Putamen (tissue), 1 donor: ENCODE measurements around the gene GNAZ.

Source experiments
- DNase-seq: peaks from one replicate; pipeline ENCODE4 v3.0.0-alpha.2; 2016; ENCODE audit warnings: low spot score

GNAZ gene

GRCh38 chr22:23093051-23093788 is 22.9 kb downstream of the GNAZ start:
- no peak for DNase-seq

- no peak for DNase-seq
Measured at GRCh38 chr22:23094260-23094659, 23.9 kb downstream of the GNAZ start.

DNA sequence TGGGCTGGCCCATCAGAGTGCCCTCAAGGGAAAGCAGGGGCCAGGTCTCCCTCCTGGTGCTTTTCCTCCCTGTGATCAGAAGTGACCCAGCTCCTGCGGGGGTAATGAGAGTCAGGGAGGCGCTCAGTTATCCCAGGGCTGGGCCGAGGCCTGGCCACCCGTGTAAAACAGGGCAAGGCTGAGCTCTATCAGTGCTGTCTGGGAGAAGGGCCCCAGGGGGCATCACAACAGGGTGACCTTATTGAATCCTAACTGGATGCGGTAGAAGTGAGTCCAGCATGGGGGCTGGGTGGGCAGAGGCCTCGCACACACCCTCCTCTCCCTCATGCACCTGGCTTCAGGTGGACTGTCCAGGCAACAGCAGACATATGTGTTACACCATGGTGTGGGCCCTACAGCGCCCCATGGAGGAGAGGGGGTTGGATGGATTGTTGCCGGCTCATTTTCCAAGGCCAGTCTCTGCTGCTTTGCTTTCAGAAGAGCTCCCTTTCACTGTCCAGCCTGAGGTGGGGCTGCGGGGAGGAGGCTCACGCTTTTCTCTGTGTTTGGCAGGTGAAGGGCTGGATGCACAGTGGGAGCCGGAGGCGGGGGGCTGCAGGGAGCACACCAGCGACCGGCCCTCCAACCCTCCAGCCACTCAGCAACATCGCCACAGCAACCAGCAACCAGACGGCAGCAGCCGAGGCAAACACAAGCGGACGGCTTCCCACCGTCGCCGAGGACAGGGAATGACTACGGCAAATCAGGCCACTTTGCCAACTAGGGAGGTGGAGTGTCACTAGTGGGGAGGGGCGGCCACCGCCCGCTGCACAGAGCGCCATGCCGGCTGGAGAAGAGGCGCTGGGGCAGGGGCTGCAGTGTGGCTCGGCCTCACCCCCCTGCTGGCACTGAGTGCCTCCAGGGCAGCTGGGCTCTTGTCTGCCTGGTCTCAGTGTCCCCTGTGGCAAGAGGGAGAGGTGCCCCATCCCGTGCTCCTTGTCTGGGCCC is 24.7 kb downstream of the GNAZ start:
- DNase-seq = no peak

DNA sequence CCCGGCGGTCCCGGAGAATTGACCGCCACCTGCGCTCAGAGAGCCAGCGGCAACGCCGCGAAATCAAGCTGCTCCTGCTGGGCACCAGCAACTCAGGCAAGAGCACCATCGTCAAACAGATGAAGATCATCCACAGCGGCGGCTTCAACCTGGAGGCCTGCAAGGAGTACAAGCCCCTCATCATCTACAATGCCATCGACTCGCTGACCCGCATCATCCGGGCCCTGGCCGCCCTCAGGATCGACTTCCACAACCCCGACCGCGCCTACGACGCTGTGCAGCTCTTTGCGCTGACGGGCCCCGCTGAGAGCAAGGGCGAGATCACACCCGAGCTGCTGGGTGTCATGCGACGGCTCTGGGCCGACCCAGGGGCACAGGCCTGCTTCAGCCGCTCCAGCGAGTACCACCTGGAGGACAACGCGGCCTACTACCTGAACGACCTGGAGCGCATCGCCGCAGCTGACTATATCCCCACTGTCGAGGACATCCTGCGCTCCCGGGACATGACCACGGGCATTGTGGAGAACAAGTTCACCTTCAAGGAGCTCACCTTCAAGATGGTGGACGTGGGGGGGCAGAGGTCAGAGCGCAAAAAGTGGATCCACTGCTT is 25.5 kb downstream of the GNAZ start:
- no peak for DNase-seq

- DNase-seq = no peak
Measured at GRCh38 chr22:23097412-23098229, 27.3 kb downstream of the GNAZ start.

DNA sequence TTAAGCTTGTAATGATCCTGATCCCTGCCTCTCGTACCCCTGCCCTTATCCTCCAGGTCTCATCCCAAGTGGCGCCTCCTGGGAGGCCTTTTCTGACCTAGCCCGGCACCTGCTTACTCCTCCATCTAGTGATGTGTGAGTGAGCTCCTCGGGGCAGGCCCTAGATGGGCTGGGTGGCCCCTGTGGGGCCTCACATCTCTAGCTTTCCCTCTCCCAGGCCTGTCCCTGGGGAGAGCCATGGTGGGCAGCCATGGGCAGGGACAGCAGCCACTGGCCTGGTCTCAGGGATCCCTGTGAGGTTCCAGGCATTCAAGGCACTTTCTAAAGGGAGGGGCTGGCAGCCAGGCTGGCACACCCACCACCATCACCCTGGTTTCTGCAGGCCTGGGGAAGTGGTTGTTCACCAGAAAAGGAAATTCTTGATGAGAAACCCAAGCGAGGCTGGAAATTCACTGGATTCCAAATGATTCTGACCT is 27.9 kb downstream of the GNAZ start:
- DNase-seq = no peak

DNA sequence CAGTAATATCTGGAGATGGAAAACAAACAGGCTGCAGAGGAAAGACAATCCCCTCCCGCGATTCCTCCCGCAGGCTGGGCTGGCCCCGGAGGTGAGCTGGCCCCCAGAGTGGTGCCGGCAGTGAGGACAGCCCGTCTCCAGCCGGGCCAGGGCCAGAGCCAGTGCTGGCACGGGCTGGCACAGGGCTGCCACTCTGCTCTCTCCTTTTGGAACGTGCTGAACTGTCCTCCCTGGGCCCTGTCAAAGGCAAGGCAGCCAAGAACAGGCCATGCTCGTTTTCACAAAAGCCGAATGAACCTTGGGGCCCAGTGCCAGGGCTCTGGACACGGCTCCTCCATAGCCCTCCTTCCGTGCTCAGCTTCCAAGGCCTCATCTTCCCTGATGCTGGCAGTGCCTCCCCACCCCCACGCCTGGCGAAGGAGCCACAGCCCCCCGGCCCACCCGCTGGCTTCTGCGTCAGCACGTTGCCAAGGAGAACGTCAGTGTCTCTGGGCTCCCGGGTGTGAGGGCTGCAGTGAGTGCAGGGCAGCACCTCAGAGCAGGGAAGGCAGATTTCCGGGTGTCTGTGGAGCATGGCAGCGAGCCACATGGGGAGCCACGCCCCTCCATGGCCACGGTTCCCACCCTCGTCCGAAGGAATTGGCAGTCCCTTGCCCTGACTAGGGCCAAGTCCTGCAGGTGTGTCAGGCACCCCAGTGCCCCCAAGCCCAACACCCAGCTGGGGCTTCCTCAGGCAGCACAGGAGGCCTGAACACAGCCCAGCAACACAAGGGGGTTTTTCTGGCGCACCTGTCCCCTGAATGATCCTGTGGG is 28.6 kb downstream of the GNAZ start:
- DNase-seq = no peak

GRCh38 chr22:23099531-23099804 is 29.1 kb downstream of the GNAZ start:
- no peak for DNase-seq

DNA sequence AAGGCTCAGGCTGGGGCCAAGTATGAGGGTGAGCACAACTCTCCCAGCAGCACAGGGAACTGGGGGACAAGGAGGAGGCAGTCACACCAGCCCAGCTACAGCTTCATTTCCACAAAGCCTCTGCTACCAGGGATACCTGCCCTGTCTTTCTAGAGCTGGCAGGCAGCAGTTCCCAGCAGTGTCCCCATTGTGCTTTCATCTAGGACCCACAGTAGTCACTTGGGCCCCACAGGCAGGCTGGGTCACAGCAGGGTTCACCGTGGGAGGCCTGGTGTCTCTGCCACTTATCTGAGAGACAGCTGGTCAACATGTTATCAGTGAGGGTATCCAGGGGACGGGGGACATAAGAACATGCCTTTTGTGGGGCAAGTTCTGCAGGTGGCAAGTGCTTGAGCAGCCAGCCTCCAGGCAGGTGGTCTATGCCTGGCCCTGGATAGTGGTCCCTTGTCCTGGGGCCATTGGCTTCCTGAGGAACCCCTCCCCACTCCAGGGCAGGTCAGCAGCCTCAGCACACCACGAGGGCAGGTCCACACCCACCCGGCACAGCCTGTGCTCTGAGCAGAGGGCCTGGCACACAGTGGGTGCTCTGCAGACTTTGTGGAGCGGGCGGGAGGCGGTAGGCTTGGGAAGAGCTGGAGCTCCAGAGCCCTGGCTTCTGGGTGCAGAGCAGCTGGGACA is 29.9 kb downstream of the GNAZ start:
- no peak for DNase-seq

- no peak for DNase-seq
Measured at GRCh38 chr22:23101524-23101923, 31.2 kb downstream of the GNAZ start.

GRCh38 chr22:23102002-23102655 is 31.8 kb downstream of the GNAZ start:
- DNase-seq = no peak

GRCh38 chr22:23102776-23103175 is 32.5 kb downstream of the GNAZ start:
- no peak for DNase-seq

GRCh38 chr22:23103199-23103954 is 33.1 kb downstream of the GNAZ start:
- no peak for DNase-seq

GRCh38 chr22:23104187-23104971 is 34.1 kb downstream of the GNAZ start:
- no peak for DNase-seq

- DNase-seq = no peak
Measured at GRCh38 chr22:23105304-23105703, 35.0 kb downstream of the GNAZ start.

DNA sequence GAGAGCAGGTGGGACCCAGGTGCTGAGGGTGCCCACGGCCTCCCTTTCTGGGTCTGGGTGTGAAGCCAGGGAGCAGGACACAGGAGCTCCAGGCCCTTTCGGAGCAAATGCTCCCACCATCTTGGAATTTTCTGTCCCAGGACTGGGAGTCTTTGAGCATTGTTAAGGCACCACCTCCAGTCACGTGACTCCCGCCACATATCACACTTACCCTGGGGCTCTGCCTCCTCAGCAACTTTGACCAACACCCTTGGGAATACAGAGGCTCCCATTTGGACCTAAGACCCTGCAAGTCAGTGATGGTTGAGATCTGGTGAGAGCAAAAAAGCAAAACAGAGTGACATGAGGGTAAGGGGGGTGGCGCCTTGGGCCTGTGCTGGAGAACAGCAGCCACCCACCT is 35.6 kb downstream of the GNAZ start:
- no peak for DNase-seq

DNA sequence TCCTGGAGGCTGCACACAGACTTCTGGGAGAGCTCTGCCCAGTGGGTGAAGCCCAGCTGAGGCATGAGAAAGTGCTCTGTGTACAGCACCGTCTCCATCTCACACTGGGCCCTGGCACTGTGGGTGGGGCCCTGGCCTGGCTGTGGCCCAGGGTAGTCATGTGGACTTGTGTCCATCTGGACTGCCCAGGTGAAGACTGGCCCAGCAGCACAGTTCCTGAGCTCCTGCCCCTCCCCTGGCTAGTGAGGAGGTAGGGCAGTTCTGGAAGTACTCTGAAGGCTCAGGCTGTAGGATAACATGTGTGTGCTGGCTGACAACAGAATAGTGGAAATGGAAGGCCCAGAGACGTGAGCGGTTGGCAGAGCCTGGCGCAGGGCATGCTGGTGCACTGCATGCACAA is 36.0 kb downstream of the GNAZ start:
- DNase-seq = no peak

GRCh38 chr22:23106906-23107367 is 36.6 kb downstream of the GNAZ start:
- DNase-seq = no peak
